Measurements from ENCODE around the gene TGFBR2. TPM values are rescaled to one million over a fixed set of nuclear protein-coding genes. Genes with fewer than 3 reads are reported as not detected.

The TGFBR2 gene
- total RNA-seq, 1 donor from 2014 or later = 19.5 TPM

GRCh38 chr3:30702038-30702827 is 95.8 kb downstream of the TGFBR2 start:
- Mint-ChIP-seq H3K9me3 (peaks cover 6% of the 10 kb centered on the region), H3K27ac (no peak overlapping the region)
- intact Hi-C loops (cut with micrococcal nuclease) = no loop called here

GRCh38 chr3:30702828-30703397 is 96.5 kb downstream of the TGFBR2 start:
- H3K36me3 Mint-ChIP-seq (ENCODE audit: low read depth) = peaks cover 44% of the 10 kb centered on the region
- no peaks in the 10 kb centered on the region for H3K27me3 Mint-ChIP-seq (ENCODE audit: low read depth)
- no peak overlapping the region for H3K27ac Mint-ChIP-seq
- peaks cover 6% of the 10 kb centered on the region for H3K9me3 Mint-ChIP-seq
- intact Hi-C loops (cut with micrococcal nuclease) = no loop called here
- H3K4me1 Mint-ChIP-seq (ENCODE audit: low read depth) = no peaks in the 10 kb centered on the region
- no peak overlapping the region for H3K4me3 Mint-ChIP-seq (ENCODE audit: low read depth)
- DNase-seq (ENCODE audit: low spot score) = no peak

More at GRCh38 chr3:30702038-30702827, 95.8 kb downstream of the TGFBR2 start:
- DNase-seq (ENCODE audit: low spot score) = no peak
- Mint-ChIP-seq H3K36me3 (ENCODE audit: low read depth) (peaks cover 48% of the 10 kb centered on the region), H3K4me1 (ENCODE audit: low read depth) (no peaks in the 10 kb centered on the region), H3K27me3 (ENCODE audit: low read depth) (no peaks in the 10 kb centered on the region), H3K4me3 (ENCODE audit: low read depth) (no peak overlapping the region)

GRCh38 chr3:30704931-30705890 is 98.8 kb downstream of the TGFBR2 start:
- intact Hi-C loops (cut with micrococcal nuclease) = no loop called here
- DNase-seq (ENCODE audit: low spot score) = no peak
- no peak overlapping the region for H3K27ac Mint-ChIP-seq

GRCh38 chr3:30707825-30708224 is 101.4 kb downstream of the TGFBR2 start:
- Mint-ChIP-seq H3K4me3 (ENCODE audit: low read depth) (no peak overlapping the region), H3K27me3 (ENCODE audit: low read depth) (no peaks in the 10 kb centered on the region), H3K9me3 (peaks cover 3% of the 10 kb centered on the region), H3K36me3 (ENCODE audit: low read depth) (peaks cover 23% of the 10 kb centered on the region), H3K27ac (no peak overlapping the region), H3K4me1 (ENCODE audit: low read depth) (peaks cover 4% of the 10 kb centered on the region)
- no peak for DNase-seq (ENCODE audit: low spot score)
- intact Hi-C loops (cut with micrococcal nuclease) = no loop called here

More at GRCh38 chr3:30704931-30705890, 98.8 kb downstream of the TGFBR2 start:
- Mint-ChIP-seq H3K36me3 (ENCODE audit: low read depth) (peaks cover 34% of the 10 kb centered on the region), H3K4me1 (ENCODE audit: low read depth) (peaks cover 4% of the 10 kb centered on the region), H3K27me3 (ENCODE audit: low read depth) (no peaks in the 10 kb centered on the region), H3K9me3 (peaks cover 6% of the 10 kb centered on the region), H3K4me3 (ENCODE audit: low read depth) (no peak overlapping the region)

GRCh38 chr3:30708472-30708871 is 102.1 kb downstream of the TGFBR2 start:
- DNase-seq (ENCODE audit: low spot score) = no peak
- Mint-ChIP-seq H3K27me3 (ENCODE audit: low read depth) (no peaks in the 10 kb centered on the region), H3K9me3 (peaks cover 3% of the 10 kb centered on the region), H3K4me3 (ENCODE audit: low read depth) (no peak overlapping the region), H3K4me1 (ENCODE audit: low read depth) (peaks cover 4% of the 10 kb centered on the region), H3K27ac (no peak overlapping the region), H3K36me3 (ENCODE audit: low read depth) (peaks cover 19% of the 10 kb centered on the region)
- intact Hi-C loops (cut with micrococcal nuclease) = no loop called here

GRCh38 chr3:30710017-30710416 is 103.6 kb downstream of the TGFBR2 start:
- Mint-ChIP-seq H3K4me1 (ENCODE audit: low read depth) (peaks cover 4% of the 10 kb centered on the region), H3K4me3 (ENCODE audit: low read depth) (no peak overlapping the region), H3K36me3 (ENCODE audit: low read depth) (peaks cover 12% of the 10 kb centered on the region), H3K27me3 (ENCODE audit: low read depth) (no peaks in the 10 kb centered on the region), H3K9me3 (peaks cover 3% of the 10 kb centered on the region), H3K27ac (no peak overlapping the region)
- DNase-seq (ENCODE audit: low spot score) = no peak
- intact Hi-C loops (cut with micrococcal nuclease) = no loop called here

GRCh38 chr3:30711151-30711550 is 104.8 kb downstream of the TGFBR2 start:
- intact Hi-C loops (cut with micrococcal nuclease) = no loop called here
- peaks cover 3% of the 10 kb centered on the region for H3K9me3 Mint-ChIP-seq
- H3K27ac Mint-ChIP-seq = no peak overlapping the region
- peaks cover 2% of the 10 kb centered on the region for H3K27me3 Mint-ChIP-seq (ENCODE audit: low read depth)
- DNase-seq (ENCODE audit: low spot score) = no peak
- H3K4me1 Mint-ChIP-seq (ENCODE audit: low read depth) = peaks cover 4% of the 10 kb centered on the region
- no peak overlapping the region for H3K4me3 Mint-ChIP-seq (ENCODE audit: low read depth)
- peaks cover 3% of the 10 kb centered on the region for H3K36me3 Mint-ChIP-seq (ENCODE audit: low read depth)

- H3K27ac Mint-ChIP-seq = no peak overlapping the region
- peaks cover 4% of the 10 kb centered on the region for H3K4me1 Mint-ChIP-seq (ENCODE audit: low read depth)
- H3K36me3 Mint-ChIP-seq (ENCODE audit: low read depth) = peaks cover 3% of the 10 kb centered on the region
- peaks cover 2% of the 10 kb centered on the region for H3K27me3 Mint-ChIP-seq (ENCODE audit: low read depth)
- no peak for DNase-seq (ENCODE audit: low spot score)
- H3K4me3 Mint-ChIP-seq (ENCODE audit: low read depth) = no peak overlapping the region
- H3K9me3 Mint-ChIP-seq = no peaks in the 10 kb centered on the region
- intact Hi-C loops (cut with micrococcal nuclease) = no loop called here
Measured at GRCh38 chr3:30711867-30712266, 105.5 kb downstream of the TGFBR2 start.

- Mint-ChIP-seq H3K27ac (no peak overlapping the region), H3K4me1 (ENCODE audit: low read depth) (peaks cover 4% of the 10 kb centered on the region), H3K4me3 (ENCODE audit: low read depth) (no peak overlapping the region), H3K9me3 (no peaks in the 10 kb centered on the region), H3K36me3 (ENCODE audit: low read depth) (no peaks in the 10 kb centered on the region), H3K27me3 (ENCODE audit: low read depth) (peaks cover 2% of the 10 kb centered on the region)
- intact Hi-C loops (cut with micrococcal nuclease) = no loop called here
- DNase-seq (ENCODE audit: low spot score) = no peak
Measured at GRCh38 chr3:30712991-30713390, 106.6 kb downstream of the TGFBR2 start.

GRCh38 chr3:30713885-30714503 is 107.6 kb downstream of the TGFBR2 start:
- no peaks in the 10 kb centered on the region for H3K9me3 Mint-ChIP-seq
- H3K4me1 Mint-ChIP-seq (ENCODE audit: low read depth) = no peaks in the 10 kb centered on the region

GRCh38 chr3:30719536-30719935 is 113.1 kb downstream of the TGFBR2 start:
- intact Hi-C loops (cut with micrococcal nuclease) = no loop called here
- no peak for DNase-seq (ENCODE audit: low spot score)
- peaks cover 2% of the 10 kb centered on the region for H3K27me3 Mint-ChIP-seq (ENCODE audit: low read depth)
- no peaks in the 10 kb centered on the region for H3K36me3 Mint-ChIP-seq (ENCODE audit: low read depth)
- H3K9me3 Mint-ChIP-seq = no peaks in the 10 kb centered on the region
- H3K4me1 Mint-ChIP-seq (ENCODE audit: low read depth) = no peaks in the 10 kb centered on the region
- no peak overlapping the region for H3K27ac Mint-ChIP-seq
- H3K4me3 Mint-ChIP-seq (ENCODE audit: low read depth) = no peak overlapping the region

More at GRCh38 chr3:30713885-30714503, 107.6 kb downstream of the TGFBR2 start:
- Mint-ChIP-seq H3K4me3 (ENCODE audit: low read depth) (no peak overlapping the region), H3K27me3 (ENCODE audit: low read depth) (peaks cover 2% of the 10 kb centered on the region), H3K36me3 (ENCODE audit: low read depth) (no peaks in the 10 kb centered on the region), H3K27ac (no peak overlapping the region)
- intact Hi-C loops (cut with micrococcal nuclease) = no loop called here
- DNase-seq (ENCODE audit: low spot score) = no peak

- peaks cover 4% of the 10 kb centered on the region for H3K4me1 Mint-ChIP-seq (ENCODE audit: low read depth)
- H3K4me3 Mint-ChIP-seq (ENCODE audit: low read depth) = no peak overlapping the region
- peaks cover 7% of the 10 kb centered on the region for H3K9me3 Mint-ChIP-seq
- intact Hi-C loops (cut with micrococcal nuclease) = no loop called here
- H3K27me3 Mint-ChIP-seq (ENCODE audit: low read depth) = peaks cover 1% of the 10 kb centered on the region
- no peaks in the 10 kb centered on the region for H3K36me3 Mint-ChIP-seq (ENCODE audit: low read depth)
- DNase-seq (ENCODE audit: low spot score) = no peak
- no peak overlapping the region for H3K27ac Mint-ChIP-seq
Measured at GRCh38 chr3:30720586-30721313, 114.3 kb downstream of the TGFBR2 start.
